Keratinocyte (primary cell): ENCODE measurements around the gene ZC3H18.

Source experiments
- CTCF ChIP-seq, 3 experiments: IDR thresholded peaks in 1 of 3; conservative IDR thresholded peaks in 1 of 3; optimal IDR thresholded peaks in 1 of 3; 2 replicates in 2 of 3; 3 replicates in 1 of 3; pipeline versions ENCODE3 to v1.5.1; 2011; ENCODE audit warnings: low read length in 3 of 3, mild to moderate bottlenecking in 3 of 3, moderate library complexity in 2 of 3, control low read depth in 1 of 3, inconsistent platforms in 1 of 3; ENCODE audit not compliant: insufficient read depth in 2 of 3; ENCODE audit errors: extremely low read depth in 1 of 3
- EZH2 ChIP-seq: IDR thresholded peaks from one replicate; pipeline ENCODE4 v1.6.1; 2012; ENCODE audit warnings: inconsistent platforms, mild to moderate bottlenecking, low read length, moderate library complexity

- TF ChIP-seq CTCF (optimal IDR thresholded peaks at IDR 0.05 in 1 of 3, IDR thresholded peaks at IDR 0.05 in 1 of 3, conservative IDR thresholded peaks at IDR 0.05 in 1 of 3; ENCODE audit: extremely low read depth in 1 of 3, insufficient read depth in 2 of 3, low read length in 3 of 3) = no peak
- TF ChIP-seq EZH2 = no peak
Observed at GRCh38 chr16:88658714-88659113, 88.5 kb downstream of the ZC3H18 start.
